MM.1S (cell line): ENCODE results near the gene SOWAHC.

ENCODE experiments used
- DNase-seq: peaks from one replicate; pipeline ENCODE4 v3.0.0-alpha.2; 2015
- H2AFZ ChIP-seq: fragments of 300-600 bp; sonication (generic); 2 replicates; pipeline ENCODE4 v1.6.0; 2016; ENCODE audit warnings: antibody characterized with exemption, low read length
- H3F3A ChIP-seq: fragments of 300-600 bp; sonication (generic); 2 replicates; pipeline ENCODE4 v1.6.1; 2016; ENCODE audit warnings: mild to moderate bottlenecking, antibody characterized with exemption, low read length, moderate library complexity, mixed read lengths; ENCODE audit not compliant: insufficient read depth
- H3K27ac ChIP-seq: fragments of 300-600 bp; sonication (generic); 2 replicates; pipeline ENCODE4 v1.5.1; 2016; ENCODE audit warnings: mild to moderate bottlenecking, low read length
- H3K27me3 ChIP-seq: fragments of 300-600 bp; sonication (generic); replicated peaks from 2 replicates; pipeline ENCODE4 v1.6.0; 2016; ENCODE audit warnings: low read length; ENCODE audit not compliant: insufficient read depth
- H3K36me3 ChIP-seq: fragments of 300-600 bp; sonication (generic); replicated peaks from 2 replicates; pipeline ENCODE4 v1.6.1; 2016; ENCODE audit warnings: mild to moderate bottlenecking, low read length, mixed read lengths; ENCODE audit not compliant: insufficient read depth
- H3K4me1 ChIP-seq: fragments of 300-600 bp; sonication (generic); 2 replicates; pipeline ENCODE4 v1.6.1; 2016; ENCODE audit warnings: low read length, mixed read lengths
- H3K4me2 ChIP-seq: fragments of 300-600 bp; sonication (generic); 2 replicates; pipeline ENCODE4 v1.6.0; 2016; ENCODE audit warnings: low read depth, low read length
- H3K4me3 ChIP-seq: fragments of 300-600 bp; sonication (generic); 2 replicates; pipeline ENCODE4 v1.5.1; 2016; ENCODE audit warnings: low read length, mixed read lengths
- H3K79me2 ChIP-seq: fragments of 300-600 bp; sonication (generic); 2 replicates; pipeline ENCODE4 v1.6.1; 2016; ENCODE audit warnings: mixed run types, low read length, mixed read lengths
- H3K9ac ChIP-seq: fragments of 300-600 bp; sonication (generic); 2 replicates; pipeline ENCODE4 v1.6.1; 2016; ENCODE audit warnings: low read length, mixed read lengths
- H3K9me2 ChIP-seq: fragments of 300-600 bp; sonication (generic); replicated peaks from 2 replicates; pipeline ENCODE4 v1.6.1; 2016; ENCODE audit warnings: mild to moderate bottlenecking, low read length, mixed read lengths; ENCODE audit not compliant: insufficient read depth
- H3K9me3 ChIP-seq: fragments of 300-600 bp; sonication (generic); replicated peaks from 2 replicates; pipeline ENCODE4 v1.6.1; 2016; ENCODE audit warnings: mild to moderate bottlenecking, low read length, mixed read lengths; ENCODE audit not compliant: insufficient read depth
- H4K20me1 ChIP-seq: fragments of 300-600 bp; sonication (generic); 2 replicates; pipeline ENCODE4 v1.6.1; 2016; ENCODE audit warnings: mild to moderate bottlenecking, low read length, moderate library complexity, mixed read lengths; ENCODE audit not compliant: insufficient read depth
- CTCF ChIP-seq: fragments of 300-600 bp; sonication (generic); IDR thresholded peaks from 2 replicates; pipeline ENCODE4 v1.5.1; 2016; ENCODE audit warnings: antibody characterized with exemption, low read length, mixed read lengths
- EZH2 ChIP-seq: fragments of 300-600 bp; sonication (generic); optimal IDR thresholded peaks from 2 replicates; pipeline ENCODE3; 2017; ENCODE audit warnings: low read depth, mild to moderate bottlenecking, antibody characterized with exemption, low read length, mixed read lengths
- EZH2phosphoT487 ChIP-seq: fragments of 300-600 bp; sonication (generic); IDR thresholded peaks from 2 replicates; pipeline ENCODE4 v1.6.1; 2018; ENCODE audit warnings: antibody characterized with exemption, low read length

SOWAHC gene

GRCh38 chr2:109611467-109612095 is 2.6 kb upstream of the SOWAHC start:
- Histone ChIP-seq H3K79me2 (peaks cover 84% of the 10 kb centered on the region), H3K4me2 (peak overlapping the region; percentile 81), H3K9me2 (no peaks in the 10 kb centered on the region)

GRCh38 chr2:109613081-109613921 is 863 bp upstream of the SOWAHC start:
- Histone ChIP-seq H3F3A (peaks cover 35% of the 10 kb centered on the region), H3K27ac (peak overlapping the region; percentile 81), H2AFZ (peak overlapping the region; percentile 48; the same call in 1 of the 2 replicates), H3K9ac (peak overlapping the region; percentile 91), H3K9me2 (no peaks in the 10 kb centered on the region), H3K9me3 (no peaks in the 10 kb centered on the region), H3K36me3 (no peaks in the 10 kb centered on the region), H3K4me3 (peak overlapping the region; percentile 95), H3K4me1 (peaks cover 46% of the 10 kb centered on the region), H3K4me2 (peak overlapping the region; percentile 81), H3K79me2 (peaks cover 80% of the 10 kb centered on the region), H3K27me3 (no peaks in the 10 kb centered on the region), H4K20me1 (no peaks in the 10 kb centered on the region)
- peak; percentile 58 for DNase-seq
- TF ChIP-seq CTCF (no peak), EZH2 (no peak), EZH2phosphoT487 (no peak)

More at GRCh38 chr2:109611467-109612095, 2.6 kb upstream of the SOWAHC start:
- DNase-seq = peak; percentile 66
- TF ChIP-seq EZH2 (no peak), CTCF (peak; percentile 45), EZH2phosphoT487 (no peak)
- H3K27ac ChIP-seq = no peak overlapping the region; the same call in 1 of the 2 replicates
- H2AFZ ChIP-seq = no peak overlapping the region
- peaks cover 24% of the 10 kb centered on the region for H3F3A ChIP-seq
- peaks cover 38% of the 10 kb centered on the region for H3K4me1 ChIP-seq
- peak overlapping the region; percentile 91; the same call in 1 of the 2 replicates for H3K9ac ChIP-seq
- no peaks in the 10 kb centered on the region for H3K27me3 ChIP-seq
- H3K4me3 ChIP-seq = peak overlapping the region; percentile 95
- no peaks in the 10 kb centered on the region for H3K9me3 ChIP-seq
- H4K20me1 ChIP-seq = no peaks in the 10 kb centered on the region
- H3K36me3 ChIP-seq = no peaks in the 10 kb centered on the region

- H3K27ac ChIP-seq = peak overlapping the region; percentile 81; the same call in 1 of the 2 replicates
- no peak overlapping the region for H2AFZ ChIP-seq
- no peak for DNase-seq
- H3K9me2 ChIP-seq = no peaks in the 10 kb centered on the region
- H3K9me3 ChIP-seq = no peaks in the 10 kb centered on the region
- H3K27me3 ChIP-seq = no peaks in the 10 kb centered on the region
- peak overlapping the region; percentile 61; the same call in 1 of the 2 replicates for H3K4me3 ChIP-seq
- H3K4me1 ChIP-seq = peaks cover 51% of the 10 kb centered on the region
- H3K79me2 ChIP-seq = peaks cover 64% of the 10 kb centered on the region
- TF ChIP-seq EZH2phosphoT487 (no peak), EZH2 (no peak), CTCF (no peak)
- no peaks in the 10 kb centered on the region for H3K36me3 ChIP-seq
- H3K4me2 ChIP-seq = peak overlapping the region; percentile 37; the same call in 1 of the 2 replicates
- H3K9ac ChIP-seq = 0 out of 2 replicates have a peak overlapping the region, but pooled peaks have one; percentile 14
- H4K20me1 ChIP-seq = no peaks in the 10 kb centered on the region
- H3F3A ChIP-seq = peaks cover 39% of the 10 kb centered on the region
Measured at GRCh38 chr2:109614715-109615636, 812 bp downstream of the SOWAHC start.
